Measurements from ENCODE around the gene IMPG1.
"Not testable (repeated sequence)": the region's sequence is repeated elsewhere in the genome, so short reads cannot be mapped to it uniquely, and the experiment has no call there.

IMPG1 gene

DNA sequence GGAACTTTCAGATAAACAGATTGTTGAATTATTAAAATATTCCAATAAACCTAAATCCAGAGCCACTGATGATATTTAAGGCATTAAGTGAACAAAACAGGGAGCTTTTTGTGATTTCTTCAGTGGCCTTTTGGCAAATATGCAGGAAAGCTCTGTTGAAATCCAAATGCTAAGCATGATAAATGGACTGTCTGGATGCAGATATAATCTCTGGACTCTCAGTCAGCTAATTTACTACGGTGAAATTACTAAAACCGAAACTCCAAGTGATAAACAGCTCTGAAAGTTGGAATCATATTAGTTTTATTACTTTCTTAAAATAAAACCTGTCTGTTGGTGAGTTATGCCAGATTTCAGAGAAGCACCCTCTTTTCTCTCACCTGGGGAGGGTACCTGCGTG, 120.3 kb downstream of the IMPG1 start:
- DNase-seq (ENCODE audit: low spot score): no peak

GRCh38 chr6:75947935-75948334, 124.5 kb downstream of the IMPG1 start:
- DNase-seq (ENCODE audit: low spot score): no peak

- no peak for DNase-seq (ENCODE audit: low spot score)
Observed at GRCh38 chr6:75946146-75946831, 126.2 kb downstream of the IMPG1 start.

DNA sequence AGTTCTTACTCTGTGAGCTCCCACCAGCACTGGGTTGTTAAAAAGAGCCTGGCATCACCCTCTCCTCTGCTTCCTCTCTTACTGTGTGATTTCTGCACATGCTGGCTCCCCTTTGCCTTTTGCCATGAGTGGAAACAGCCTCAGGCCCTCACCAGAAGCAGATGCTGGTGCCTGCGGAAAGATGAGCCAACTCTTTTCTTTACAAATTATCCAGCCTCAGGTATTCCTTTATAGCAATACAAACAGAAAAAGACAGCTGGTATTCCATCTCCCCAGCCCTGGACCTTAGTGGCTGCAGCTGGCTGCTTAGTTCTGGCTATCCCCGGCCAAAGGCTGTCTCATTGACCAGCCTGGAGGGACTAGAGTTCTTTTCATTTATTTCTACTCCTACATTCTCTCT, 129.1 kb downstream of the IMPG1 start:
- no peak for DNase-seq (ENCODE audit: low spot score)

DNA sequence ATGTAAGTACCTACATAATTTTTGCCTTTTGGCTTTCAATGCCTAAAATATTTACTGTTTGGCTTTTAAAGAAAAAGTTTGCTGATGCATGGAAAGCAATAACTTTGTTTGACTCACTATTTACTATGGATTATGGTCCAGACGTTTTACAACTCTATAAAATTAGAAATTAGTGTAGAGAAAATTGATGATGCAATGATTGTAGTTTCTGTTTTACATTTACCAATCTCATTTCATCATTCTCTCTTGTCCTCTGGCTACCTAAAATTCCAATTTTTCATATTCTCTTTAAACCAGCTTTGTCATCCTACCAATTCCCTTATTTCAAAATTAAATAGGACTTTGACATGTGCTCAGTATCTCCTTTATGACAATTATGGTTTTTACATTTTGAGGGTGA, 131.0 kb downstream of the IMPG1 start:
- DNase-seq (ENCODE audit: low spot score): no peak

DNA sequence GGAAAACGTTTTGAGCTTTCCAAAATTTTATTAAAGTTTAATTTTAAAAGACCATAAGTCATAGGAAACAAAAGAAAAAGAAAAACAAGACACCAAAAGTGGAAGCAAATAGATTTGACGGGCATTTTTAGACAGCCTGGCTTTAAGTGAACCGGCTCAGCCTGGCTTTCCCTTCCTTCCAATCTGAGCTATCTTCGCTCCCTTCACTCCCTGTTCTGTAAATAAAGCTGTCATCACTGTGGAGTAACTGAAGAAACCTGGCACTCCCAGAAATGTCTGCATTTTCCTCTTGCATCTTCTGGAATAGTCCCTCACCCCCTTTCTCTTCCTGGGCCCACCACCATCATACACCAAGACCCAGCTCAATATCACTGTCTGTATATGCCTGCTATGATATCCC, 131.9 kb downstream of the IMPG1 start:
- DNase-seq (ENCODE audit: low spot score): no peak

DNA sequence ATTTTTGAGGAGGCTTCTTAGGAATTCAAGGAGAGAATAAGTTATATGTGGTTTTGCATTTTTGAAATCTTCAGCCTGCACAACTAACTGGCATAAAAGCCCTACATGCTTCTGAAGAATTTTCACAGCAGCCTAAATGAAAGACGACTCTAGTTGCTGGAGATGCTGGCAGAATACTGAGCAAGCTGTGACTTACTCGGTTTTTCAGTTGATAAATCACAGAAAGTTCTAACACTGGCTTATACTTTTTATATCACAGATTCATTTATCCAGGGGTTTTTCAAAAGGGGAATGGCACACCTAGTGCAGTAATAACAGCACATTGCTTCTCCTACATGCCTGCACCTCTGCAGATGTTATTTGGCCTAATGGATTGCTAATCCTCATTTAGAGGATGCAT, 134.6 kb downstream of the IMPG1 start:
- DNase-seq (ENCODE audit: low spot score): no peak

DNA sequence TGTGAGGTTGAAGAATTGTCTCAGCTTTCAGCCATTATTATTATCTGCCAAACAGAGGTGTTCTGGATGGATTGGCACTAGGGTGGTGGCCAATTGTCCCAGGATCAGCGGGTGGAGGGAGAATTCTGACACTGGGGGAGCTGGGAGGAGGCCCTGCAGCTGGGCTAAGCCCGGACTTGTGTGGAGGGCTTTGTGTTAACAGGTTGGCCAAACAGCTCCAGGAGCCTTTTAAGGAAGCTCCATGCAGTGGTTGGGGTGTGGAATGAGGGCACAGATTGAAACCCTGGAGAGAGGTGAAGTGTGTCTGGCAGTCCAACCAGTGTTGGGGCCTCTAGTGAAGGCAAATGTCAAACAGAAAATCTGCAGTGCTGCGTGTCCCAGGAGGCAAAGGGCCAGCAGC, 135.8 kb downstream of the IMPG1 start:
- DNase-seq (ENCODE audit: low spot score): no peak

- DNase-seq (ENCODE audit: low spot score): no peak
Observed at GRCh38 chr6:75935473-75935793, 137.0 kb downstream of the IMPG1 start.

DNA sequence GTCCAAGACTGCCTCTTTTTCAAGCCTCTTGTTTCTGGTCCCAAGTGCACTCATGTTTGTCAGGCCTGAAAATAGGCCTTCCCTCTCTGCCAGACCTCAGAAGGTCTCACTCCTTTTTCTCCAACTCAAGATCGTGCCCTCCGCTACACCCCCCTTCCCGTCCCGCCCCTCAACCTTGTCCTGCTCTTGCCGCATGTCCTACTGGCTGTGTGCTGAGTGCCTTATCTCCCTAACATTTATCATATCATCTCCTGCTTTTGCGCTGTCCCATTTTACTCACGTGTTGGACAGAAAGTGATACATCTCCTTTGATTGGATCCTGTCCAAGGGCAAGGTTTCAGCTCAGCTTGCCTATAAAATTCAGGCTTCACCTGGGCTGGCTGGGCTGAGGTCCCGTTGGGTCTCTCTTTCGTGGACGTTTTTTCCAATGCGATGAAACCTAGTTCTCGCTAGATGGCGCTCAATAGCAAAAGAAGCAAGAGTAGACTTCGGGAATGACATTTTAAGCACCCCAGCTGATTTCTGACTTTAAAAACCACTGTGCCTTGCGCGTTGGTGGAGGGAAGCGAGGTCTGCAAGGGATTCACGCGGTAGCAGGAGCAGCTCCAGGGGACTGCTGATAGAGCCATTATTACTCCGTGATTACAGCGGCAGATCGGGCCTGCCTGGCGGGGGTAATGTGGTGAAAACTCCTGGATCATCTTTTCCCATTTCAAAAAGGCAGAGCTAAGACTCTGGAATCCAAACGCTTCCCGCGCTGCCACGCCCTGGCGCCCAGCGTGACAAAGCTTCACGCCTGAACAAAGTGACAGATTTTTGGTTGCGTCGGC, 137.6 kb downstream of the IMPG1 start:
- peak; percentile 85 for DNase-seq (ENCODE audit: low spot score)

DNA sequence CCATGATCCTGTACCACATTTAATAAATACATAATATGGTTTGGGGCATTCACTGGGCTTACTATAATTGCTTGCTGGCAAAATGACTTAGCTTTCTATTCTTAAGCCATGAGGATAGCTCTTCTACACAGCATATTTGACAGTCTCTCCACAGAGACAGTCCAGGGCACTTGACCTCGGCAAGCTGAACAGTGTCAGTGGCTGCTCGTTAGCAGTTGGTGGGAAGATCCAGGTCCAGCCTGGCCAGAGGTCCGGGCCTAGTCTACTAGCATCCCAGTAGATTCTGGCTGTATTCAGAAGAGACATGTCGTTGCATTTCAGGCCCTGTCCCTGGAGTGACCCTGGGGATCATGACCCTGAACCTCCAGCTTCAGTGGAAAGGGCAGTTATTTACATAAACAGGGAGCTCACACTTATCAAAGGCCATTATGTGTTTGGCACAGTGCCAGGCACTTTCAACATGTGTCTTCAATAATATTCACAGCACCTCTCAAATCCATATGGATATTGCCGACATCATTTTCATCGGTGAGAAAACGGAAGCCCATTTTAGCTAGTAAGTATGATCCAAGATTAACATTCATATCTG, 139.0 kb downstream of the IMPG1 start:
- DNase-seq (ENCODE audit: low spot score): peak; percentile 13

GRCh38 chr6:75932067-75932466, 140.4 kb downstream of the IMPG1 start:
- peak; percentile 12 for DNase-seq (ENCODE audit: low spot score)

DNA sequence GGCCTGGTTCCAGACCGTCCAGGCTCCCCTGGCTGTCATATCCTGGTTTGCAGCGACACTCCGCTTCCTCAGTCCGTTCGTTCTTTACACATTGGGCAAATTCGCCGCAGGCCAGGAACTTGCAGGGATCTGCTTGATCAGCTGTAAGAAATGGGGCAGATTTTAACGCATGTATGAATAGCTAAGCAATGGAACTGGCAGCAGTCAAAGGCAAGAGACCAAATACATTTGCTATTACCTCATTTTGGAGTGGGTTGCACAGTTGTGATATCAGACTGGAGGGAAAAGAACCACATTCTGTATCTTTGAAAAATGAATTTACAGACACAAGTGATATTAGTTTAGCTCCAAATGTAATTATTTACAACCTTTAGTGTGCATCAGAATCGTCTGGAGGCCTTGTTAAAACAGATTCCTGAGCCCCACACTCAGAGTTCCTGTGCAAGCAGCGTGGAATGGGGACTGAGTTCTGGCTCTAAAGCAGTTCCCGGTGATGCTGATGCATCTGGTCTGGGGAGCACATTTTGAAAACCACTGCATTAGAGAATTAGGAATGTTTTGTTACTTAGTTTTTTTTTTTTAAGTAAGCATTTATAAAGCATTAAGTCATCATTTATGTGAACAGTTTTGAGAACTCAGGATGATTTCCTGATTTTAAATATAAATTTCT, 141.3 kb downstream of the IMPG1 start:
- DNase-seq (ENCODE audit: low spot score): no peak

DNA sequence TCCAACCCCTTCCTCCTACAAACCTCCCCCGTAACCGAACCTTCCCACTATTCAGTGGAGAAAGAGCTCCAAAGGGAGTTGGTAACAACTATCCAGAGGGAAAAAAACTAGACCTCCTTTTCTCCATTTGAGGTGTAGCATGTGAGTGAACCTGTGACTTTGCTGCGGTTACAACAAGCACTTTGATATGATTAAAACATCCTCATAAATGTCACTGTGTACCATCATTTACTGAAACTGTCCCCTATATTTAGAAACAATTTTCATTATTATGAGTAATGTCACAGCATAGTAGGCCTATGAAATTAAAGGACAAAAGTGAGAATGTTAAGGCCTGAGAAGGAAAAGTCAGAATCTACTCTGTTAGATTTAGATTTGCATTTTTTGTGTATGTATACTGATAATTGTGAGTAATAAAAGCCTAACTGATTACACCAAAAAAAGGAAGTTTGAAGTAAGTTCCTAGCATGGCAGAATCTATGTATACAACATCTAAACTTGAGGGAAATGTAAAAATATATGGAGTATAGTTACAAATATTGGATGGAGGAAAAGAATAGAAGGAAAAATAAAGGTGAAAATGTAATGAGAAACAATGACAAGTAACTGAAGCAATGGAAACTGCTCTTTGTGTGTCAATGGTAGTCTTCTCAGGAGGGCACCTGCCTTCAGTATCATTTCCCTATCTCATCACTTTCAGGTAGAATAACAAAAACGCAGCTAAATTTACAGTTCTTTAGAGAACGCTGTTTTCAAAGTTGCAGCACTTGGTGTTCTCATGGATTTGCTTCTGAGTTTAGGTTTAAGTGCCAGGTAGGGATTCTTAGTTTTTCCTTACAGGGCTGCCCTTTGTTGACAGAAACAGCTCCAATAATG, 145.9 kb downstream of the IMPG1 start:
- no peak for DNase-seq (ENCODE audit: low spot score)

DNA sequence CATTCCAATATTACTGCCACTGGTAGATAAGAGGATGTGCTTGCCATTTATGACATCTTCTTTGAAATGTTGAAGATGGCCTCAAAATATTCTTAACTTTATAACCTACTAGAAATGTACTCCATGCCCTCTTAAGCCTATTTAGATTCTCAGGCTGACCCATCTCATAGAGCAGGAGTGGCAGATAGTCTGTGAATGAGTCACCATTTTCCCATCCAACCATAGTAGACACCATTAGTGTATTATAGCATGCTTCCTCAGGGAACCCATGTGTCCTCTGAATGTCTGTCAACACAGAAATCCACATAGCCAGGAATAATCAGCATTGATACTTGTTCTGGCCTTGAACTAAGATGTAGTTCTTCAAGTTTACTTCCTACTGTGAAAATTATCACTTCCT, 150.2 kb downstream of the IMPG1 start:
- no peak for DNase-seq (ENCODE audit: low spot score)

- DNase-seq (ENCODE audit: low spot score): no peak
Observed at GRCh38 chr6:75913040-75913439, 159.4 kb downstream of the IMPG1 start.

DNA sequence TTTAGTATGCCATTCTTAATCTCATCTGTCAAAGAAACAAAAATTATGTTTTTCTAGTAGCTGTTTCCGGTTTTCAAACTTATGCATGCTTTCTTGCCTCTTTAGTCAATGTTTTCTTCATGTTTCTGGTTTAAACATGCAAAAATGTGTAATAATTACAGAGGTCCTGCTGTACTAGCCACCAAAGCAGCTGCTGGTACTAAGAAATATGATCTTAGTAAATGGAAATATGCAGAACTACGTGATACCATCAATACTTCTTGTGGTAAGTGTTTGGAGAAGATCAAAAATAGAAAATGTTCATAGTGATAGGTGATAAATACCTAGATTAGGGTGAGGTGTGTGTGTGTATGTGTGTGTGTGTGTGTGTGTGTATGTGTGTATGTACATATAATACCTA, 165.0 kb downstream of the IMPG1 start:
- DNase-seq (ENCODE audit: low spot score): no peak

DNA sequence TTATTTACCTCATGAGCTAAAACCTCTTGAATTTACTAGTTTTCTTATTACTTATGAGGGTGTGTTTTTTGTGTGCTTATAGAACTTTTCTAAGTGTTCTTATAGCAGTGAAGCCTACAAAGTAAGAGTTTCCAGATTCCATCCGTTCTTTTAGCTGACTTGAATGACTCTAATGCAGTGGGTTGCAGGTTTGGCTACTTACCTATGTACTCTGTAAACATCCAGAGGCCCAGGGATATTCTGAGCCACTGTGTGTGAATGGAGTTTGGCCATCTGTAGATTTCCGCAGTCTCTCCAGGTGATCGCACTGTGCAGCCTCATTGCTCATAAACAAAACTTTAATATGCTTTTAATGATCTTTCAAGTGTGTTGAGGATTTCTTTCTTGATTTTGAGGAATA, 165.6 kb downstream of the IMPG1 start:
- no peak for DNase-seq (ENCODE audit: low spot score)

GRCh38 chr6:75905129-75905528, 167.3 kb downstream of the IMPG1 start:
- not testable (repeated sequence) for DNase-seq (ENCODE audit: low spot score)

GRCh38 chr6:75900216-75900615, 172.2 kb downstream of the IMPG1 start:
- DNase-seq (ENCODE audit: low spot score): not testable (repeated sequence)

GRCh38 chr6:75896526-75896925, 175.9 kb downstream of the IMPG1 start:
- DNase-seq (ENCODE audit: low spot score): no peak

- DNase-seq (ENCODE audit: low spot score): no peak
Observed at GRCh38 chr6:75893776-75894152, 178.7 kb downstream of the IMPG1 start.

All from Ammon's horn (tissue), 1 donor.